Measurements from ENCODE around the gene WFDC1.

The WFDC1 gene

DNA sequence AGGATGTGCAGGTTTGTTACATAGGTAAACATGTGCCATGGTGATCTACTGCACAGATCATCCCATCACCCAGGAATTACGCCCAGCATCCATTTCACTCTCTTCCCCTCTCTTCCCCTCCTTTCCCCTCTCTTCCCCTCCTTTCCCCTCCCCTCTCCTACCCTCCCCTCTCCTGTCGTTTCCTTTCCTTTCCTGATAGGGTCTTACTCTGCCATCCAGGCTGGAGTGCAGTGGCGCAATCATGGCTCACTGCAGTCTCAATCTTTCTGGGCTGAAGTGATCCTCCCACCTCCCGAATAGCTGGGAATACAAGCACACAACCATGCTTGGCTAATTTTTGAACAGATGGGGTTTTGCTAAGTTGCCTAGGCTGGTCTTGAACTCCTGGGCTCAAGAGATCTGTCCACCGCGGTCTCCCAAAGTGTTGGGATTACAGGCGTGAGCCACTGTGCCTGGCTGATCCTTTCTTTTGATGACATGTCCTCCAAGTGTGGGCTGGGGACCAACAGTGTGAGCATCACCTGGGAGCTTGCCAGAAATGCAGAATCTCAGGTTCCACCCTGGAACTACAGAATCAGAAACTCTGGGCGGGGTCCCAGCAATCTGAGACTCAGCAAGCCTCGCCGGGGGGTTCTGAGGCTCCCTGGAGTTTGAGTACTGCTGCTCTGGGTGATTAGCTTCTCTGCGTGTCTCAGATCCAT is 84.5 kb downstream of the WFDC1 start:
- no peaks in the 10 kb centered on the region for H3K36me3 Mint-ChIP-seq (ENCODE audit: low read depth)
- H3K27ac Mint-ChIP-seq = no peak overlapping the region
- H3K4me1 Mint-ChIP-seq = peaks cover 22% of the 10 kb centered on the region
- no peak for DNase-seq
- H3K27me3 Mint-ChIP-seq (ENCODE audit: low read depth, poor library complexity) = peaks cover 27% of the 10 kb centered on the region
- no peak for TF ChIP-seq CTCF (IDR thresholded peaks at IDR 0.05)
- peaks cover 2% of the 10 kb centered on the region for H3K9me3 Mint-ChIP-seq
- no peak overlapping the region for H3K4me3 Mint-ChIP-seq
